Lung (tissue), 12 donors: ENCODE measurements around the gene WNT7B. TPM values are rescaled to one million over a fixed set of nuclear protein-coding genes. Genes with fewer than 3 reads are reported as not detected.

ENCODE experiments used
- ATAC-seq: fragments of 200-7000 bp; cut with Tn5 transposase; one replicate; pipeline ENCODE4 v1.9.1; 2020; ENCODE audit warnings: moderate number of reproducible peaks; ENCODE audit not compliant: insufficient read depth, low FRiP score
- DNase-seq, 3 donors: peaks; one replicate each; pipeline ENCODE4 v3.0.0-alpha.2; 2013 to 2017
- H3K27ac ChIP-seq, 2 donors: one replicate each; pipeline ENCODE4 v1.5.1; 2013; ENCODE audit warnings: mild to moderate bottlenecking in 2 of 2, moderate library complexity in 2 of 2, control low read depth in 1 of 2, inconsistent platforms in 1 of 2, low read depth in 1 of 2, low read length in 1 of 2
- H3K27me3 ChIP-seq, 3 donors: one replicate each; pipeline ENCODE4 v1.5.1; 2013; ENCODE audit warnings: low read length in 2 of 3; ENCODE audit not compliant: control insufficient read depth in 3 of 3, insufficient read depth in 3 of 3
- H3K36me3 ChIP-seq, 4 donors: one replicate each; pipeline ENCODE4 v1.5.1; 2013; ENCODE audit warnings: low read length in 4 of 4, mild to moderate bottlenecking in 1 of 4, moderate library complexity in 1 of 4; ENCODE audit not compliant: control insufficient read depth in 4 of 4, insufficient read depth in 4 of 4
- H3K4me1 ChIP-seq, 5 donors: one replicate each; pipeline ENCODE4 v1.5.1; 2013; ENCODE audit warnings: low read length in 5 of 5, mild to moderate bottlenecking in 2 of 5, moderate library complexity in 1 of 5; ENCODE audit not compliant: control insufficient read depth in 5 of 5, insufficient read depth in 5 of 5
- H3K4me3 ChIP-seq: one replicate; pipeline ENCODE4 v1.5.1; 2013; ENCODE audit warnings: mild to moderate bottlenecking, control low read depth, moderate library complexity
- H3K9ac ChIP-seq, 2 donors: one replicate each; pipeline ENCODE4 v1.5.1; 2013; ENCODE audit warnings: low read length in 2 of 2, control low read depth in 1 of 2; ENCODE audit not compliant: insufficient read depth in 1 of 2
- H3K9me3 ChIP-seq, 4 donors: one replicate each; pipeline ENCODE4 v1.5.1; 2013; ENCODE audit warnings: low read length in 3 of 4, mild to moderate bottlenecking in 1 of 4, moderate library complexity in 1 of 4; ENCODE audit not compliant: control insufficient read depth in 4 of 4, insufficient read depth in 3 of 4
- WGBS, 2 donors: extraction: QIAGEN DNeasy Blood & Tissue Kit; methylation state at CpG; one replicate each; pipeline ENCODE4 v1.1.7; 2013; 5-methylcytosine and 5-hydroxymethylcytosine counted together
- polyA plus RNA-seq, 2 donors: library from polyadenylated mRNA; stranded (reverse); fragments of 200-250 nt; gene quantifications; one replicate each; pipeline ENCODE4 v1.2.1, GENCODE V29; 2013
- total RNA-seq, 2 donors: library from RNA; depleted of rRNA in 1 of 2; stranded (reverse); fragments of >200 nt in 1 of 2; gene quantifications; one replicate each; pipeline ENCODE4 v1.2.1, GENCODE V29; 2014 to 2021
- TF ChIP-seq, protein P1 (sequence below): IDR thresholded peaks from 2 replicates; pipeline ENCODE4 v1.5.1; 2012; ENCODE audit warnings: mild to moderate bottlenecking; ENCODE audit errors: control extremely low read depth, extremely low read depth
- donor health status: control.
- donor health status: control.
- donor health status: Bipolar disorder and iron deficiency.
- donor health status: healthy.
- donor health status: DM: yes; HTN: yes; CAD: no.

The WNT7B gene
- total and polyA plus RNA-seq, 4 donors, result 3.5 to 12.5 (median 6.5) TPM

DNA sequence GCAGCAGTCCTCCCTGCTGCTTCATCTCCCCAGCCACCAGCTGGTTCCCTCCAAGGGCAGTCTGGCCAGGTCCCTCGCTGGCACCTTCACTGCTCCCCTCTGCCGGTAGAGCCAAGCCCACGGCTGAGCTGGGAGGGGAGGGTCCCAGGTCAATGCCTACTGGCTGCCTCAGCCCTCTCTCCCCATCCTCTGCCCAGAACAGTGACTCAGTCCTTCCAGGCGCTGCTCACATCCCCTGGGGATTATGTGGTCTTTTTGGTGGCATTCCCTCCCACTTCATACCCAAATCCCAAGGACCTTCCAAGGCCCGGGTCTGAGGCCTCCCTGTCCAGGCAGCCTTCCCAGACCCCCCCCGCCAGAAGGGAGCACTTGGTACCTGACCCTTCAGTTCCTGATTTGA, 44.9 kb downstream of the WNT7B start:
- Histone ChIP-seq H3K4me3 (no peak overlapping the region), H3K36me3 (no peaks in the 10 kb centered on the region), H3K27ac (no peak overlapping the region), H3K9me3 (peaks cover 0 to 6% (median 0%) of the 10 kb centered on the region in 4 donors), H3K27me3 (peaks cover 0 to 2% (median 0%) of the 10 kb centered on the region in 3 donors), H3K4me1 (no peaks in the 10 kb centered on the region), H3K9ac (no peak overlapping the region)
- ATAC-seq (no peak), DNase-seq (no peak)
- TF ChIP-seq, protein P1, sequence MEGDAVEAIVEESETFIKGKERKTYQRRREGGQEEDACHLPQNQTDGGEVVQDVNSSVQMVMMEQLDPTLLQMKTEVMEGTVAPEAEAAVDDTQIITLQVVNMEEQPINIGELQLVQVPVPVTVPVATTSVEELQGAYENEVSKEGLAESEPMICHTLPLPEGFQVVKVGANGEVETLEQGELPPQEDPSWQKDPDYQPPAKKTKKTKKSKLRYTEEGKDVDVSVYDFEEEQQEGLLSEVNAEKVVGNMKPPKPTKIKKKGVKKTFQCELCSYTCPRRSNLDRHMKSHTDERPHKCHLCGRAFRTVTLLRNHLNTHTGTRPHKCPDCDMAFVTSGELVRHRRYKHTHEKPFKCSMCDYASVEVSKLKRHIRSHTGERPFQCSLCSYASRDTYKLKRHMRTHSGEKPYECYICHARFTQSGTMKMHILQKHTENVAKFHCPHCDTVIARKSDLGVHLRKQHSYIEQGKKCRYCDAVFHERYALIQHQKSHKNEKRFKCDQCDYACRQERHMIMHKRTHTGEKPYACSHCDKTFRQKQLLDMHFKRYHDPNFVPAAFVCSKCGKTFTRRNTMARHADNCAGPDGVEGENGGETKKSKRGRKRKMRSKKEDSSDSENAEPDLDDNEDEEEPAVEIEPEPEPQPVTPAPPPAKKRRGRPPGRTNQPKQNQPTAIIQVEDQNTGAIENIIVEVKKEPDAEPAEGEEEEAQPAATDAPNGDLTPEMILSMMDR, result no peak
- WGBS, 2 donors, result 78 to 87% methylated on average over 6 of the region's 6 CpGs

DNA sequence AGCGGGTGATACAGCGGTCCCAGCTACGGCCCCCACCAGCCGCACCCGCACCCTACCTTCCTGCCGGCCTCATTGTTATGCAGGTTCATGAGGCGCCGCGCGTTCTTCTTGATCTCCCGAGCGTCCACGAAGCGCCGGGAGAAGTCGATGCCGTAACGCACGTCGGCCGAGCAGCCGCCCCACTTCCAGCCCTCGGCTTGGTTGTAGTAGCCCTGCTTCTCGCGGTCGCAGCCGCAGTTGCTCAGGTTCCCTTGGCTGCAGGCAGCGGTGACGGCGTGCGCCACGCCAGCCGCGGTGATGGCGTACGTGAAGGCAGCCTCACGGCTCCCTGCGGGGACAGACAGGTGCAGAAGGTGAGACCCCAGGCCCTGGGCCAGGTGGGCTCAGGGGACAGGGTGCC, 45.9 kb downstream of the WNT7B start:
- no peak overlapping the region for H3K27ac ChIP-seq

DNA sequence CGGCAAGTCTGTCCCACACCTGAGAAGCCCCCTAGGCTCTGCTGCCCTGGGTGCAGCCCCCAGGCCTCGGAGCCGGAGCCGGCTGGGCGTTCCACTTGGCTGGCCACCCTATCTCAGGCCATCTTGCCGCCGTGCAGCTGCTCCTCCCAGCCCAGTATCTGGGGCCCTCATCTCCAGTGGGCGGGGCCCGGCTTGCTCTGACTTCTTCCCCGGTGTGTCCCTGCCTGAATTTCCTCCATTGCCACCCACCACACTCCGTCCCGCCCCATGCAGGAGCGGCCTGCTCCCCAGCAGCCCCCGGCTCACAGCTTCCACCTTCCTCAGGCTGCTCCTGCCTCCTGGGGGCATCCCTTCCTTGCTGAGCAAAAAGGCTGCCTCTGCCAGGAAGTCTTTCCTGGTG, 46.6 kb downstream of the WNT7B start:
- Histone ChIP-seq H3K36me3 (no peaks in the 10 kb centered on the region), H3K9ac (no peak overlapping the region), H3K9me3 (peaks cover 0 to 5% (median 0%) of the 10 kb centered on the region in 4 donors), H3K27ac (no peak overlapping the region), H3K4me3 (no peak overlapping the region), H3K27me3 (peaks cover 0 to 2% (median 0%) of the 10 kb centered on the region in 3 donors), H3K4me1 (no peaks in the 10 kb centered on the region)
- ATAC-seq (no peak), DNase-seq (no peak)
- WGBS, 2 donors, result 68 to 80% methylated on average over 14 of the region's 14 CpGs
- TF ChIP-seq, protein P1, result no peak

More for the DNA sequence above, 45.9 kb downstream of the WNT7B start:
- no peak overlapping the region for H3K4me3 ChIP-seq
- no peak for DNase-seq
- no peaks in the 10 kb centered on the region for H3K4me1 ChIP-seq
- no peaks in the 10 kb centered on the region for H3K36me3 ChIP-seq
- H3K27me3 ChIP-seq, result peaks cover 0 to 2% (median 0%) of the 10 kb centered on the region in 3 donors
- H3K9ac ChIP-seq, result no peak overlapping the region
- H3K9me3 ChIP-seq, result peaks cover 0 to 5% (median 0%) of the 10 kb centered on the region in 4 donors
- TF ChIP-seq, protein P1, result no peak
- no peak for ATAC-seq
- WGBS, 2 donors, result 75 to 84% methylated on average over 38 of the region's 38 CpGs

DNA sequence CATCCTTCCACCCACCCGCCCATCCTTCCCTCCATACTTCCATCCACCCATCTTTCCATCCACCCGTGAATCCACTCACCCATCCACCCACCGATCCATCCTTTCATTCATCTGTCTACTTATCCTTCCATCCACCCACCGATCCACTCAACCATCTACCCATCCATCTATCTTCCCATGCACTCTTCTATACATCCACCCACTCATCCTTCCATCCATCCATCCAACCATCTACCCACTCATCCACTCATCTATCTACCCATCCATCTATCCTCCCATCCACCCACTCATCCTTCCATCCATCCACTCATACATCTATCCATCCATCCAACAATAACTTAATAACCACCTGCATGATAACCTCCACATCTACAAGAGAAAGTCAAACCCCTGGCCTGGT, 47.3 kb downstream of the WNT7B start:
- ATAC-seq (no peak), DNase-seq (no peak)
- TF ChIP-seq, protein P1, result no peak
- H3K9ac ChIP-seq, result no peak overlapping the region
- H3K36me3 ChIP-seq, result no peaks in the 10 kb centered on the region
- no peak overlapping the region for H3K4me3 ChIP-seq
- WGBS, 2 donors, result 93 to 96% methylated on average over 4 of the region's 4 CpGs
- no peaks in the 10 kb centered on the region for H3K4me1 ChIP-seq
- peaks cover 0 to 2% (median 0%) of the 10 kb centered on the region in 3 donors for H3K27me3 ChIP-seq
- peaks cover 0 to 5% (median 0%) of the 10 kb centered on the region in 4 donors for H3K9me3 ChIP-seq
- H3K27ac ChIP-seq, result no peak overlapping the region
